HepG2 (cell line): ENCODE measurements around the gene ESF1. TPM values are rescaled to one million over a fixed set of nuclear protein-coding genes. Genes with fewer than 3 reads are reported as not detected.

Source experiments
- ATAC-seq: fragments of 200-7000 bp; cut with Tn5 transposase; 3 replicates; pipeline ENCODE4 v1.9.1; 2020; ENCODE audit warnings: mild to moderate bottlenecking, moderate library complexity
- BruUV-seq: library from RNA; stranded (reverse); fragments of 400-500 nt; replicated peaks from 2 replicates; lab custom pipeline; 2021; lab: Mats Ljungman, UMichigan
- CTCF ChIA-PET: fragments of 300-600 bp; formaldehyde crosslinking; extraction: SDS; loops from one replicate; lab custom pipeline; 2021; ENCODE audit warnings: low total read pairs, inconsistent platforms, low intra/inter-chr PET ratio; lab: Yijun Ruan, JAX
- POLR2A ChIA-PET: fragments of 350-600 bp; sonication (Branson Sonifier 250); formaldehyde crosslinking; loops from one replicate; lab custom pipeline; 2020; ENCODE audit warnings: antibody characterized with exemption, inconsistent platforms; lab: Yijun Ruan, JAX
- DNase-seq: peaks from one replicate; pipeline ENCODE4 v3.0.0-alpha.2; 2015; ENCODE audit warnings: low spot score
- FAIRE-seq: peaks from 3 replicates; lab custom pipeline; 2011; peaks lifted over from hg19 to GRCh38; lab: Jason Lieb, UNC
- H2AFZ ChIP-seq: one replicate; pipeline ENCODE4 v1.6.1; 2011; ENCODE audit warnings: low read length, inconsistent platforms
- H3K27ac ChIP-seq: fragments of 300-600 bp; 3 replicates; pipeline ENCODE4 v1.8.0; 2011; ENCODE audit warnings: mixed run types, mild to moderate bottlenecking, mixed read lengths, low read length, inconsistent platforms; ENCODE audit not compliant: insufficient read depth; ENCODE audit errors: extremely low read length
- H3K27me3 ChIP-seq, 2 experiments: fragments of 200-600 bp in 1 of 2; 2 replicates in 1 of 2; 3 replicates in 1 of 2; pipeline versions ENCODE4 v1.6.0 to v1.8.0; 2011; ENCODE audit warnings: low read length in 2 of 2, mild to moderate bottlenecking in 2 of 2, moderate library complexity in 2 of 2, inconsistent platforms in 1 of 2; ENCODE audit not compliant: insufficient read depth in 2 of 2, control insufficient read depth in 1 of 2
- H3K36me3 ChIP-seq, 2 experiments: fragments of 200-600 bp in 1 of 2; replicated peaks in 1 of 2; 2 replicates in 1 of 2; 3 replicates in 1 of 2; pipeline versions ENCODE4 v1.5.1 to v1.8.0; 2011; ENCODE audit warnings: low read length in 2 of 2, inconsistent platforms in 1 of 2; ENCODE audit not compliant: insufficient read depth in 2 of 2, control insufficient read depth in 1 of 2
- H3K4me1 ChIP-seq: 2 replicates; pipeline ENCODE4 v1.5.1; 2012; ENCODE audit warnings: low read length, inconsistent platforms; ENCODE audit not compliant: insufficient read depth
- H3K4me2 ChIP-seq: 2 replicates; pipeline ENCODE4 v1.6.0; 2011; ENCODE audit warnings: low read depth, low read length, inconsistent platforms
- H3K4me3 ChIP-seq, 3 experiments: fragments of 200-600 bp in 1 of 3; sonication (generic), shearing (Covaris generic) in 1 of 3; replicated peaks in 1 of 3; 2 replicates each; pipeline ENCODE4 v1.5.1; 2011 to 2016; ENCODE audit warnings: low read length in 3 of 3, inconsistent platforms in 2 of 3, low read depth in 2 of 3, mild to moderate bottlenecking in 2 of 3, control low read depth in 1 of 3, mixed read lengths in 1 of 3; ENCODE audit not compliant: insufficient read depth in 1 of 3
- H3K79me2 ChIP-seq: one replicate; pipeline ENCODE4 v1.6.1; 2011; ENCODE audit warnings: low read length, inconsistent platforms; ENCODE audit not compliant: insufficient read depth
- H3K9ac ChIP-seq: 2 replicates; pipeline ENCODE4 v1.6.0; 2011; ENCODE audit warnings: mild to moderate bottlenecking, low read depth, low read length, inconsistent platforms; ENCODE audit not compliant: insufficient read depth
- H3K9me3 ChIP-seq: 2 replicates; pipeline ENCODE4 v1.5.1; 2012; ENCODE audit warnings: mild to moderate bottlenecking, low read length
- H4K20me1 ChIP-seq: 2 replicates; pipeline ENCODE4 v1.6.0; 2011; ENCODE audit warnings: inconsistent platforms, mild to moderate bottlenecking, low read length, moderate library complexity; ENCODE audit not compliant: insufficient read depth
- BCL3 ChIP-seq: sonication (generic); formaldehyde crosslinking; IDR thresholded peaks from 2 replicates; pipeline ENCODE4 v1.5.1; 2020; ENCODE audit warnings: mild to moderate bottlenecking, missing genetic modification reagents, moderate library complexity
- ISL2 ChIP-seq: sonication (generic); formaldehyde crosslinking; IDR thresholded peaks from 2 replicates; pipeline ENCODE4 v1.5.0; 2020; ENCODE audit warnings: missing genetic modification reagents
- POLR2AphosphoS2 ChIP-seq: IDR thresholded peaks from 2 replicates; pipeline ENCODE4 v1.6.1; 2011; ENCODE audit warnings: low read depth, low read length, improper control_type of control experiment
- PREB ChIP-seq: sonication (generic); formaldehyde crosslinking; IDR thresholded peaks from 2 replicates; pipeline ENCODE4 v1.4.0; 2020; ENCODE audit warnings: missing genetic modification reagents
- RBFOX2 ChIP-seq: fragments of 200-400 bp; formaldehyde crosslinking; IDR thresholded peaks from 2 replicates; pipeline ENCODE4 v1.6.1; 2017; ENCODE audit warnings: low read depth, mild to moderate bottlenecking, low read length
- THYN1 ChIP-seq: sonication (generic); formaldehyde crosslinking; IDR thresholded peaks from 2 replicates; pipeline ENCODE4 v1.8.1; 2023; ENCODE audit warnings: low read depth, mild to moderate bottlenecking, moderate library complexity, missing genetic modification reagents, borderline replicate concordance
- ZC3H4 ChIP-seq: sonication (generic); formaldehyde crosslinking; IDR thresholded peaks from 2 replicates; pipeline ENCODE4 v1.4.0; 2020; ENCODE audit warnings: missing genetic modification reagents, borderline replicate concordance
- ZFP82 ChIP-seq: sonication (generic); formaldehyde crosslinking; IDR thresholded peaks from 2 replicates; pipeline ENCODE4 v1.5.1; 2020; ENCODE audit warnings: mild to moderate bottlenecking, missing genetic modification reagents, borderline replicate concordance
- ZNF547 ChIP-seq: sonication (generic); formaldehyde crosslinking; IDR thresholded peaks from 2 replicates; pipeline ENCODE4 v1.5.1; 2020; ENCODE audit warnings: mild to moderate bottlenecking, missing genetic modification reagents
- ZNF800 ChIP-seq: sonication (generic); formaldehyde crosslinking; IDR thresholded peaks from 2 replicates; pipeline ENCODE4 v1.4.0; 2020; ENCODE audit warnings: missing genetic modification reagents
- WGBS: methylation state at CpG from one replicate; pipeline ENCODE4 v1.1.6; 2017; ENCODE audit warnings: low lambda C conversion rate; 5-methylcytosine and 5-hydroxymethylcytosine counted together
- in situ Hi-C: cut with HindIII; loops from 2 replicates; pipeline ENCODE4 v1.10.0; 2017; ENCODE audit warnings: low pct_unique_long_range_greater_than_20kb; ENCODE audit not compliant: extremely low pct_ligation_motif_present
- intact Hi-C: fragments of 100-400 bp; cut with micrococcal nuclease; formaldehyde crosslinking; loops from one replicate; pipeline ENCODE4 v1.10.0; 2022; ENCODE audit not compliant: unreplicated experiment
- polyA plus RNA-seq, 8 experiments: library from polyadenylated mRNA; depleted of rRNA in 3 of 8; stranded (reverse) in 7 of 8; unstranded in 1 of 8; fragments of >200 nt; fragmentation: Illumina TruSeq in 4 of 8; extraction: Trizol in 4 of 8; gene quantifications; 2 replicates each; pipeline versions ENCODE4 v1.2.1 to v1.2.3, GENCODE V29; 2011 to 2016; ENCODE audit warnings: low read depth in 4 of 8, missing spikeins in 1 of 8, mixed read lengths in 1 of 8; ENCODE audit not compliant: insufficient read depth in 1 of 8
- total RNA-seq, 5 experiments: library from RNA; depleted of rRNA; stranded (reverse); fragments of >200 nt; fragmentation: Illumina TruSeq; extraction: Trizol; gene quantifications; 2 replicates each; pipeline ENCODE4 v1.2.3, GENCODE V29; 2016; ENCODE audit warnings: low read depth in 1 of 5

ESF1 gene
- total and polyA plus RNA-seq, 2 of the 13 experiments (the other 11 are each of a cell fraction or from before 2014, with no cell fraction given) = 7.3 to 66.9 TPM

- TF ChIP-seq ZNF547 = no peak
- TF ChIP-seq POLR2AphosphoS2 = no peak
- TF ChIP-seq THYN1 (CRISPR knock-in tag) = no peak
- ChIA-PET CTCF (no interaction called here), POLR2A (interaction anchor here (1.1 kb wide), 1 partner anchor 15 kb away, joined by 5 read pairs; the partner anchor contains the start of genes ESF1 and NDUFAF5)
- H3K27me3 ChIP-seq = no peaks in the 10 kb centered on the region
- H3K9ac ChIP-seq = no peak overlapping the region
- no peak overlapping the region for H2AFZ ChIP-seq
- no peaks in the 10 kb centered on the region for H4K20me1 ChIP-seq
- no peak for DNase-seq
- H3K4me3 ChIP-seq = no peak overlapping the region
- intact Hi-C loops (loop anchor here (5.0 kb wide), 3 partner anchors 133 to 653 kb away; partner anchors contain the start of gene TASP1), in situ Hi-C loops (no loop called here)
- 96% methylated on average over 5 of the region's 5 CpGs for WGBS
- no peak overlapping the region for H3K4me2 ChIP-seq
- no peaks in the 10 kb centered on the region for H3K4me1 ChIP-seq
- BruUV-seq = no TSS peak
- no peak overlapping the region for H3K27ac ChIP-seq
- ATAC-seq = no peak
- H3K79me2 ChIP-seq = no peaks in the 10 kb centered on the region
- no peak for FAIRE-seq
- peaks cover 5% of the 10 kb centered on the region; the same call in 1 of the 2 replicates for H3K9me3 ChIP-seq
- peaks cover 35 to 90% of the 10 kb centered on the region in 2 experiments for H3K36me3 ChIP-seq
These were observed 14.6 kb downstream of the ESF1 start for GRCh38 chr20:13770141-13770540.

GRCh38 chr20:13765868-13766416 lies 18.8 kb downstream of the ESF1 start:
- 96% methylated on average over 1 of the region's 1 CpG for WGBS
- Histone ChIP-seq H3K27ac (no peak overlapping the region), H3K27me3 (no peaks in the 10 kb centered on the region), H3K9me3 (peaks cover 5% of the 10 kb centered on the region; the same call in 1 of the 2 replicates), H3K79me2 (no peaks in the 10 kb centered on the region), H2AFZ (no peak overlapping the region), H3K36me3 (peaks cover 35 to 89% of the 10 kb centered on the region in 2 experiments), H3K4me1 (no peaks in the 10 kb centered on the region), H3K9ac (no peak overlapping the region), H3K4me3 (no peak overlapping the region), H3K4me2 (no peak overlapping the region), H4K20me1 (no peaks in the 10 kb centered on the region)
- intact Hi-C loops = no loop called here
- no peak for FAIRE-seq
- ATAC-seq = no peak
- no TSS peak for BruUV-seq
- POLR2A ChIA-PET = no interaction called here
- no peak for DNase-seq
- peak; percentile 98 for TF ChIP-seq ZFP82 (CRISPR knock-in tag)
- TF ChIP-seq BCL3 (CRISPR knock-in tag) = no peak
- 0 out of 2 replicates have a peak, but pooled peaks have one; percentile 25 for TF ChIP-seq ZNF800
- no peak for TF ChIP-seq ISL2 (CRISPR knock-in tag)
- no peak for TF ChIP-seq ZC3H4 (CRISPR knock-in tag)
- 0 out of 2 replicates have a peak, but pooled peaks have one; percentile 6 for TF ChIP-seq RBFOX2
- TF ChIP-seq PREB (CRISPR knock-in tag) = no peak
- TF ChIP-seq, all 625 proteins: peak for 3
- CTCF ChIA-PET = no interaction called here
- in situ Hi-C loops = no loop called here
